NCI-H2171 treated with DMSO at 0.1 percent for 48 hours (cell line): ENCODE data around the gene MEST.
"Not testable (repeated sequence)": the region's sequence is repeated elsewhere in the genome, so short reads cannot be mapped to it uniquely, and the experiment has no call there.

Experiments used
- DNase-seq: peaks from one replicate; lab custom pipeline; 2025; lab: John Stamatoyannopoulos, UW

The MEST gene

GRCh38 chr7:130485734-130486113 lies 6.2 kb upstream of the MEST start:
- DNase-seq = no peak

- peak; percentile 94 for DNase-seq
Measured at GRCh38 chr7:130486114-130486953, 5.6 kb upstream of the MEST start.

DNA sequence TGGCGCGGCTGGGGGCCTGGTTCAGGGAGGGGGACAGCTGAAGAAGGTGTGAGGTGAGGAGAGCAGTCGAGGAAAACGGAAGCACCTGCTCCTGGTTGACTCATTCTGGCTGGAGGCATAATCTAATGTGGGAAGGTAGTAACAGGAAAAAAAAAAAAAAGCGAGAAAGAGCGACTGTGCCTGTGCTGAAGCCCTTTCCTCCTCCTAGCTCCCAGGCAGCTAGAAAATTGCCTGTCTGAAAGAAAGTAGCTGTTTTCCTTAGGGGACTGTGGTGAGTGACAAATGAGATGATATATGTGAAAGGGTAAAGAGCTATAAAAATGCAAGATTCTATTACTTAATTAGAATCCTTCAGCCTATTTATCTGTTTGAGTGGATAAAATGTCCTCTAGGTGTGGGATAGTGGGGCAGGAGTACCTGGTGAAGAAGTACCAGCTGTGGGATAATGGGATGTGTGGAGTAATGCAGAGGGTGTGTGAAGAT lies 4.9 kb upstream of the MEST start:
- peak; percentile 58 for DNase-seq

- DNase-seq = no peak
Measured at GRCh38 chr7:130488392-130489139, 3.3 kb upstream of the MEST start.

GRCh38 chr7:130489140-130489983 lies 2.5 kb upstream of the MEST start:
- no peak for DNase-seq

GRCh38 chr7:130490311-130490791 lies 1.5 kb upstream of the MEST start:
- DNase-seq = no peak

DNA sequence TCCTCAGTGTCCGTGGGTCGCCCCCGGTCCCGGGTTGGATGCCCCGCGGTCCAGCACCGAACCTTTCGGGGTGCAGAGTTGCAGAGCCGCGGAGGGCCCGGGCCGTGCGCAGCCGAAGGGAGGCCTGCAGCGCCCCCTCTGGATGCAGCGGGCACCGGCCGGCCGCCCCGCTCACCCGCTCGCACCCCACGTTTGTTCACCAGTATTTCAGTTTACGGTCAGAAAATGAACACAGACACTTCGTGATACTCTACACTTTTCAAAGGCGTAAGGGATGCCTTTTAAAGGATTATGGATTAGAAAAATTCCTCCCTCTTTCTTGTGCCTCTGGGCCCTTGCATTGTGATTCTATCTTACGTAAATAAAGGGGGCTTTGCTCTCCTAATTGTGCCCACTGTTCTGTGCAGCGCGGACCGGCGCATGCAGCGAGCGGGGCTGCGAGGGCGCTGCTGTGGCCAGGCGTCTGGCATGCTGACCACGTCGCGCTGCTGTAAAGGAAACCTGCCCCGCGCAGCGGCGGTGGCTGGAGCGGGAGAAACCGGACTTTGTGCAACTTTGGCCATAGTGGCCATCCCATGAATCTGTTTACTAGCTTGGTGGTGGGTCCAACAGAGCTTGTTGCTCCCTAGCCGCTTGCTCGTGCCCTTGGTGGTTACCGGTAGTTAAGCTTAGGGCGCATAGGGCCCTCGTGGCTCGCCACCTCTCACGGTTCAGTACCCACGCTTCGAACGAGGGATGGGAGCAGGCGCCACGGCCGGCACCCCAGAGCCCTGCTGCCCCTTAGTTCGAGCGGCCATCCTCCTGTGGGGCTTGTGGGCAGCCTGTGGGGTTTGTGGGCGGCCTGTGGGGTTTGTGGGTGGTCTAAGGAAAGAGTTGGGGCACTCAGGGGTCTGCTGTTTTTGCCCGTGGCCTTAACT lies 739 bp upstream of the MEST start:
- no peak for DNase-seq

DNA sequence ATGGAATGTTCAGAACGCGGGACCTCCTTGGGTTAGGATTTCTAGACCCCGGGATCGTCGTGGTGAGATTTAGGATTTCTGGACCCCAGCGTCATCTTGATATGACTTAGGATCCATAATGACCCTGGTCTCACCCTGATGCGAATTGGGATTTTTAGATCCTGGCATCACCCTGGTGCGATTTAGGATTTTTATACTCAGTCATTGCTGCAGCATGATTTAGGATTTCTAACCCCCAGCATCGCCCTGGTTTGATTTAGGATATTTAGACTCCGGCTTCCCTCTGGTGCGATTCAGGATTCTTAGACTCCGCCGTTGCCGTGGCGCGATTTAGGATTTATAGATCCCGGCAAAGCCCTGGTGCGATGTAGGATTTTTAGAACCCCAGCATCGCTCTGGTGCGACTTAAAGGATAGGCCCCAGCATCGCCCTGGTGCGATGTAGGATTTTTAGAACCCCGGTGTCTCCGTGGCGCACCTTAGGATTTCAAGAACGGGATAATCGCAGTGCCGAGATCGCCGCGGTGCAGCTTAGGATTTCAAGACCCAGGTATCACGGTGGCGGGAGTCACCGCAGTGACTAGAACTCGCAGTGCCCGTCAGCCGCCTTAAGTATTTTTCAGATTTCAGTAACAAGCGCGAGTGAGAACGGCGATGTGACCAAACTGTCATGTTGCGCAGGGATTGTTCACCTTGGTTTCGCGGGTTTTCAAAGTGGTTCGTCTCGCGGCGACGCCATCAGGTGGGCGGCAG lies 814 bp downstream of the MEST start:
- DNase-seq = peak; percentile 12

GRCh38 chr7:130493275-130493873 lies 1.5 kb downstream of the MEST start:
- no peak for DNase-seq

DNA sequence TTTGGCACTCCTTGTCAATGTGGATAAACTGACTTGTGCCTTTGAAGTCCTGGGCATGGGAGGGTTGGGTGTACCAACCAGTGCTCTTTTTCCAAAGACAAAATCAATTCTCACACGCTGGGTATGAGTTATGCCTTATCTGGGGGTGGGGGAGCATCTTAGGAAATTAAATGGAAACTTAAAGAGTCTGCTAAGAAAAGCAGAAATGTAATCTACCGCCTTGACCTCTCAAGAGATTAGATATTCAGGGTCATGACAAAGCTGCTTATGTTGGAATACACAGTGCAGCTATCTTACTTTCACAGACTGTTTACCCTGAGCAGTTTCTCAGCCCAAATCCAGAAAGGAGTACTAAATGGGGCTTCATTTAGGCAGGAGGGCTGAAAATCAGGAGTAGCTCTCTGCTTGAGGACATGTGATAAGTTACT lies 2.6 kb downstream of the MEST start:
- no peak for DNase-seq

DNA sequence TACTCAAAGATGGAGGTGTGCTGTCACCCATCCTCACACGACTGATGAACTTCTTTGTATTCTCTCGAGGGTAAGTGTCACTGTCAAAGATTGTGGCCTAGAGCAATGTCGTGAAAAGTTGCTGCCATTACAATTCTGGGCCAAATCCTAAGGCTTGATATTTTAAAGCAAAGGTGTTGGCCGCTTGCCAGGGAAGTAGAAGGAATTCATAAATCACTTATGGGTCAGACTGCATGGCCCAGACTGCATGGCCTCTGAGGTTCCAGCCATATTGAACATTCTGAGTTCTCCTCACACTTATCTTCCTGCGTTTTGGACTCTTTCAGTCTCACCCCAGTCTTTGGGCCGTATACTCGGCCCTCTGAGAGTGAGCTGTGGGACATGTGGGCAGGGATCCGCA lies 8.6 kb downstream of the MEST start:
- DNase-seq = no peak

DNA sequence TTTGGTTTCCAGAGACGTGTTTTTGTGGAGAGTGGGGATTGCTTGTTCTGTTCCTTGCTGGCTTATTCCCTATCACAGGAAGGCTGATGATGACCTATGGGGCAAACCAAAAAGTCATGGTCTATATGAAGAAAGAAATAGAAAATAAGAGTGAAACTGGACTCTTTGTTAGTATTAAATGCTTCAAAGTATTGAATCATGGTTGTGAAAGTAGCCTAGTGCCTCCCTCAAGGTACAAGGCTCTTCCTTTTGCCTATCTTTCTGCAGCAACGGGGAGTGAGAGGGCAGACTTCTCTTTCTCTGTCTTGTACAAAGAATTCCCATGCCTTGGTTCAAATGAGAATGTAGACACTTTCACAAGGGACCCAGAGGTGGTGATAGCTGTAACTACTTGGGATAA lies 9.0 kb downstream of the MEST start:
- no peak for DNase-seq

- DNase-seq = no peak
Measured at GRCh38 chr7:130505753-130506152, 13.9 kb downstream of the MEST start.

- DNase-seq = no peak
Measured at GRCh38 chr7:130506358-130506757, 14.5 kb downstream of the MEST start.

GRCh38 chr7:130512038-130512437 lies 20.2 kb downstream of the MEST start:
- DNase-seq = not testable (repeated sequence)

GRCh38 chr7:130513447-130513846 lies 21.6 kb downstream of the MEST start:
- no peak for DNase-seq

GRCh38 chr7:130515315-130516040 lies 23.6 kb downstream of the MEST start:
- DNase-seq = no peak

DNA sequence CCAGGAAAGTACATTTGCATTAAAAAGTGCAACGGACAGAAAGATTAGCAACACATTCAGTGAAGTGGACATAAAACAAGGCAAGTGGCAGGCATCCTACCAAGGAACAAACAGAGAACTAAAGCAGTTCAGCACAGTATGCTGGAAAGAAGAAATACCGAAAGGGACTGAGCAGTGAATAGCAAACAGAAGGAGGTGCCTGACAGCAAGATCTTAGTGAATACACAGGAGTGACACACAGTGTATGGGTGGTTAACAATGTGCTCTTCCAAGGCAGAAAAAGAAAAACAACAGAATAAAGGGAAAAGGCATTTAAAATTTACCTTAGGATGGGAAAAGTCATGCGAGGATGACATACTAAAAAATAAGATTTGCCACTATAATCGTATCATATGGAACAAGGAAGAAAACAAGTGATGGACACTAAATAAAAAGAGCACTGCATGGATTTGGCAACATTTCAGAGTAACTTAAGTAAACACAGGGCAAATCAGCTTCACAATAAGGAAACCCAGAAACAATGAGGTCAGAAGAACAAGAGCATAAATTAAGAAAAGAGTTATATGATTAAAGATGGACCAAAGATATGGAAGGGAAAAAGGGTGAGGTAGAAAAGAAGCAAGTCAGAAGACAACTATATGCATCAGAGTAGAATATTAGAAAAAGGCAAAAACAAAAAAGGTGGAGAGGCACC lies 29.5 kb downstream of the MEST start:
- no peak for DNase-seq
